ENCODE results near the gene LDLR. TPM values are rescaled to one million over a fixed set of nuclear protein-coding genes. Genes with fewer than 3 reads are reported as not detected.
"Not testable (repeated sequence)": the region's sequence is repeated elsewhere in the genome, so short reads cannot be mapped to it uniquely, and the experiment has no call there.

LDLR gene
- total RNA-seq, 1 experiment from 2014 or later, result 33.7 TPM

GRCh38 chr19:11169896-11170678 lies 80.8 kb downstream of the LDLR start:
- DNase-seq (ENCODE audit: extremely low read depth, low read depth), result no peak

- no peak for DNase-seq (ENCODE audit: extremely low read depth, low read depth)
Measured at GRCh38 chr19:11171144-11171543, 81.9 kb downstream of the LDLR start.

DNA sequence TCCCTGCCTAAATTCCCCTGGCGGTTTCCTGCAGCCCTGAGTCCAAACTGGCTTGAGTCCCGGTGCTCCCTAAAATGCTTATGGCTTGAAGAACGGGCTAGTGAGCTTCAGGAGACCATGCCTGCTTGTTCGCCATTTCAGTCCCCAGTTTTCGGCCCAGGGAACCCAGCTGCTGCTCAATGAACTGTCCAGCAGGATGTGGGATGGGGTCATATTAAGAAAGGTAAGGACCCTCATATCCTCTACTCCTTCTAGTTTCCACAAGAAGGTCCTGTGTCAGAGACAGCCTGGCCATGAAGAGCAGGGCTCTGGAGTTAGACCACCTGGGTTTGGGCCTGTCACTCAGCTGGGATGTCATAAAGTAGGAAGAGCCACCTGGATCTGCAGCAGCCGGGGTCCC lies 83.3 kb downstream of the LDLR start:
- no peak for DNase-seq (ENCODE audit: extremely low read depth, low read depth)

- no peak for DNase-seq (ENCODE audit: extremely low read depth, low read depth)
Measured at GRCh38 chr19:11173516-11174155, 84.4 kb downstream of the LDLR start.

DNA sequence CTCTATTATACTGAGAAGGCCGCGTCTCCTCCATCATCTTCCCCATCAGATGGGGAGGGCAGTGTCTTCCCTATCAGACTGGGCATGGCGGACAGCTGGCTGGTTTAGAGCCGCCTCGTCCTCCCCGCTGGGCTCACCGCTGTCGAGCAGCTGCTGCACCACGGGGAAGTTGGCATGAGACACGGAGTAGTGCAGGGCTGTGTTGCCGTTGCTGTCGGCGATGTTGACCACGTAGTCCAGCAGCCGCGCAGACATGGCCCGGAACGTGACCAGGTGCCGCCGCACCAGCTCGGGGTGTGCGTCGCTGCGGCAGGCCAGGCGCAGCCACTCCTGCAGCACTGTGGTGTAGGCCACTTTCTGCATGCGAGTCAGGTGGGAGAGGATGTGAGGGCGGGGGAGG lies 85.1 kb downstream of the LDLR start:
- no peak for DNase-seq (ENCODE audit: extremely low read depth, low read depth)

DNA sequence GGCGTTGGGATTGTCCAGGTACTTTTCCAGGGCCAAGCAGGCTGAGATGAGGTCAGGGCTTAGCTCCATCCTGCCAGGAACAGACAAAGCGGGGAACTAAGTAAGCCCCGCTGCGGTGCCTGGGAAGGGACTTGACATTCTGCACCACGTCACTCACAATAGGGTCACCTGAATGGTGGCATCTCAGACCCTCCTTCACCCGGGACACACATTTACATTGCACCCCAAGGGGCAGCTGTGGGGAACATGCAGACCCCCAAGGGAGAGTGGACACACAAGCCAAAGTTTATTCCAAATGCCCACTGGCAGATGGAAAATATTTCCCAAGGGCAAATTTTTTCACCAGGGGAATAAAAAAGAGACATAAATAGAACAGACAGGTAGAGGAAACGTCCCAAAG lies 86.7 kb downstream of the LDLR start:
- no peak for DNase-seq (ENCODE audit: extremely low read depth, low read depth)

GRCh38 chr19:11176466-11177193 lies 87.4 kb downstream of the LDLR start:
- DNase-seq (ENCODE audit: extremely low read depth, low read depth), result no peak

GRCh38 chr19:11177592-11177991 lies 88.3 kb downstream of the LDLR start:
- DNase-seq (ENCODE audit: extremely low read depth, low read depth), result no peak

- DNase-seq (ENCODE audit: extremely low read depth, low read depth), result not testable (repeated sequence)
Measured at GRCh38 chr19:11179145-11179465, 89.8 kb downstream of the LDLR start.

- no peak for DNase-seq (ENCODE audit: extremely low read depth, low read depth)
Measured at GRCh38 chr19:11179716-11180297, 90.5 kb downstream of the LDLR start.

GRCh38 chr19:11180346-11180745 lies 91.1 kb downstream of the LDLR start:
- no peak for DNase-seq (ENCODE audit: extremely low read depth, low read depth)

GRCh38 chr19:11180975-11181374 lies 91.7 kb downstream of the LDLR start:
- DNase-seq (ENCODE audit: extremely low read depth, low read depth), result not testable (repeated sequence)

DNA sequence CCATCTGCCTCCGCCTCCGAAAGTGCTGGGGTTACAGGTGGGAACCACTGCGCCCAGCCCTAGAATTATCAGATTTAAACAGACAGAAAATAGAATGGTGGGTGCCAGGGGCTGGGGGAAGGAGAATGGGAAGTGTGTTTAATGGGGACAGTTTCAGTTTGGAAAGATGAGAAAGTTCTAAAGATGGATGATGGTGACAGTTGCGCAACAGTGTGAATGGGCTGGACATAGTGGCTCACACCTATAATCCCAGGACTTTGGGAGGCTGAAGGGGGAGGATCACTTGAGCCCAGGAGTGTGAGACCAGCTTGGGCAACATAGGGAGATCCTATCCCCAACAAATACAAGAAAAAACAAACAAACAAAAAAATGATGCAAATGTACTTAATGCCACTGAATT lies 92.2 kb downstream of the LDLR start:
- no peak for DNase-seq (ENCODE audit: extremely low read depth, low read depth)

Other genes starting within 250 kb of the LDLR start
- 0.50 TPM in 1 of 2 replicates, not detected in the other for gene C19orf38, start 241.0 kb upstream of the LDLR start, total RNA-seq (2014; rRNA removed; shearing (Covaris generic))
- 30.0 and 30.6 TPM in 2 replicates for gene CARM1, start 217.9 kb upstream of the LDLR start, total RNA-seq (2014; rRNA removed; shearing (Covaris generic))
- gene YIPF2, start 160.8 kb upstream of the LDLR start, total RNA-seq (2014; rRNA removed; shearing (Covaris generic)), result 26.6 and 28.5 TPM in 2 replicates
- gene TIMM29, start 160.7 kb upstream of the LDLR start, total RNA-seq (2014; rRNA removed; shearing (Covaris generic)), result 16.5 and 16.6 TPM in 2 replicates
- gene SMARCA4, start 128.4 kb upstream of the LDLR start, total RNA-seq (2014; rRNA removed; shearing (Covaris generic)), result 52.7 and 53.4 TPM in 2 replicates
- gene SPC24, start 66.3 kb downstream of the LDLR start, total RNA-seq (2014; rRNA removed; shearing (Covaris generic)), result 13.9 and 17.1 TPM in 2 replicates
- gene KANK2, start 108.1 kb downstream of the LDLR start, total RNA-seq (2014; rRNA removed; shearing (Covaris generic)), result 14.2 and 15.0 TPM in 2 replicates
- not detected in 2 replicates for gene ANGPTL8, start 150.2 kb downstream of the LDLR start, total RNA-seq (2014; rRNA removed; shearing (Covaris generic))
- 13.9 and 15.1 TPM in 2 replicates for gene DOCK6, start 173.1 kb downstream of the LDLR start, total RNA-seq (2014; rRNA removed; shearing (Covaris generic))
- gene TSPAN16, start 206.7 kb downstream of the LDLR start, total RNA-seq (2014; rRNA removed; shearing (Covaris generic)), result not detected in 2 replicates